HEK293 (cell line): ENCODE data around the gene LYSMD3.

ENCODE experiments used
- GLIS2 ChIP-seq: fragments of 450-650 bp; formaldehyde crosslinking; IDR thresholded peaks from 2 replicates; pipeline ENCODE4 v1.5.1; 2016; ENCODE audit warnings: missing biosample characterization, missing genetic modification characterization
- HOXA7 ChIP-seq: sonication (generic); formaldehyde crosslinking; IDR thresholded peaks from 2 replicates; pipeline ENCODE4 v1.8.1; 2022; ENCODE audit warnings: missing genetic modification reagents, borderline replicate concordance
- KLF8 ChIP-seq: fragments of 450-650 bp; formaldehyde crosslinking; IDR thresholded peaks from 2 replicates; pipeline ENCODE4 v1.5.1; 2016; ENCODE audit warnings: missing biosample characterization, missing genetic modification characterization
- REST ChIP-seq: fragments of 450-650 bp; formaldehyde crosslinking; IDR thresholded peaks from 2 replicates; pipeline ENCODE4 v1.5.1; 2016; ENCODE audit warnings: missing biosample characterization, missing genetic modification characterization
- TRIM28 ChIP-seq: IDR thresholded peaks from 2 replicates; pipeline ENCODE4 v1.6.1; 2011; ENCODE audit warnings: low read length, control low read depth, borderline replicate concordance
- ZEB2 ChIP-seq: fragments of 450-650 bp; formaldehyde crosslinking; IDR thresholded peaks from 2 replicates; pipeline ENCODE4 v1.5.1; 2016; ENCODE audit warnings: missing biosample characterization, missing genetic modification characterization
- ZIC2 ChIP-seq: fragments of 450-650 bp; formaldehyde crosslinking; IDR thresholded peaks from 2 replicates; pipeline ENCODE4 v1.5.1; 2016; ENCODE audit warnings: missing biosample characterization, missing genetic modification characterization
- ZNF10 ChIP-seq: fragments of 450-650 bp; formaldehyde crosslinking; IDR thresholded peaks from 2 replicates; pipeline ENCODE4 v1.5.1; 2017; ENCODE audit warnings: missing biosample characterization, missing genetic modification characterization
- ZNF138 ChIP-seq: fragments of 450-650 bp; formaldehyde crosslinking; IDR thresholded peaks from 2 replicates; pipeline ENCODE4 v1.5.1; 2016; ENCODE audit warnings: missing biosample characterization, missing genetic modification characterization, borderline replicate concordance
- ZNF175 ChIP-seq: fragments of 450-650 bp; formaldehyde crosslinking; IDR thresholded peaks from 2 replicates; pipeline ENCODE4 v1.5.1; 2016; ENCODE audit warnings: missing biosample characterization, missing genetic modification characterization
- ZNF202 ChIP-seq: fragments of 450-650 bp; formaldehyde crosslinking; IDR thresholded peaks from 2 replicates; pipeline ENCODE4 v1.5.1; 2016; ENCODE audit warnings: missing biosample characterization, missing genetic modification characterization, borderline replicate concordance
- ZNF394 ChIP-seq: fragments of 450-650 bp; formaldehyde crosslinking; IDR thresholded peaks from 2 replicates; pipeline ENCODE4 v1.5.1; 2016; ENCODE audit warnings: missing biosample characterization, missing genetic modification characterization, mild to moderate bottlenecking, moderate library complexity, borderline replicate concordance
- ZNF423 ChIP-seq: fragments of 450-650 bp; formaldehyde crosslinking; IDR thresholded peaks from 2 replicates; pipeline ENCODE4 v1.5.1; 2016; ENCODE audit warnings: missing biosample characterization, missing genetic modification characterization
- ZNF501 ChIP-seq: fragments of 450-650 bp; formaldehyde crosslinking; IDR thresholded peaks from 2 replicates; pipeline ENCODE4 v1.5.1; 2016; ENCODE audit warnings: missing biosample characterization, missing genetic modification characterization
- ZNF518A ChIP-seq: fragments of 450-650 bp; formaldehyde crosslinking; conservative IDR thresholded peaks from 2 replicates; pipeline ENCODE4 v1.5.1; 2016; ENCODE audit warnings: low read depth, missing biosample characterization, missing genetic modification characterization
- ZNF558 ChIP-seq: fragments of 450-650 bp; formaldehyde crosslinking; IDR thresholded peaks from 2 replicates; pipeline ENCODE4 v1.5.1; 2016; ENCODE audit warnings: missing biosample characterization, missing genetic modification characterization
- ZNF560 ChIP-seq: fragments of 450-650 bp; formaldehyde crosslinking; IDR thresholded peaks from 2 replicates; pipeline ENCODE4 v1.5.1; 2017; ENCODE audit warnings: missing biosample characterization, missing genetic modification characterization, borderline replicate concordance
- ZNF571 ChIP-seq: fragments of 450-650 bp; formaldehyde crosslinking; IDR thresholded peaks from 2 replicates; pipeline ENCODE4 v1.5.0; 2017; ENCODE audit warnings: missing biosample characterization, missing genetic modification characterization
- ZNF596 ChIP-seq: fragments of 450-650 bp; IDR thresholded peaks from 2 replicates; pipeline ENCODE4 v1.5.0; 2018; ENCODE audit warnings: missing biosample characterization, mild to moderate bottlenecking, missing genetic modification characterization, moderate library complexity
- ZNF623 ChIP-seq: fragments of 450-650 bp; formaldehyde crosslinking; IDR thresholded peaks from 2 replicates; pipeline ENCODE4 v1.5.1; 2016; ENCODE audit warnings: missing biosample characterization, missing genetic modification characterization
- ZNF629 ChIP-seq: fragments of 450-650 bp; formaldehyde crosslinking; IDR thresholded peaks from 2 replicates; pipeline ENCODE4 v1.5.1; 2017; ENCODE audit warnings: missing biosample characterization, missing genetic modification characterization
- ZNF660 ChIP-seq: fragments of 450-650 bp; IDR thresholded peaks from 2 replicates; pipeline ENCODE4 v1.5.1; 2018; ENCODE audit warnings: missing biosample characterization, mild to moderate bottlenecking, missing genetic modification characterization
- ZNF692 ChIP-seq: fragments of 450-650 bp; formaldehyde crosslinking; IDR thresholded peaks from 2 replicates; pipeline ENCODE4 v1.5.1; 2016; ENCODE audit warnings: missing biosample characterization, missing genetic modification characterization
- ZNF777 ChIP-seq: fragments of 450-650 bp; formaldehyde crosslinking; IDR thresholded peaks from 2 replicates; pipeline ENCODE4 v1.5.1; 2017; ENCODE audit warnings: missing biosample characterization, missing genetic modification characterization, borderline replicate concordance
- ZSCAN23 ChIP-seq: fragments of 450-650 bp; formaldehyde crosslinking; IDR thresholded peaks from 2 replicates; pipeline ENCODE4 v1.5.1; 2016; ENCODE audit warnings: missing biosample characterization, missing genetic modification characterization
- TF ChIP-seq, protein P1 (sequence below): fragments of 450-650 bp; formaldehyde crosslinking; IDR thresholded peaks from 2 replicates; pipeline ENCODE4 v1.5.1; 2017; ENCODE audit warnings: missing biosample characterization, missing genetic modification characterization
- TF ChIP-seq, protein P2 (sequence below): fragments of 450-650 bp; formaldehyde crosslinking; IDR thresholded peaks from 2 replicates; pipeline ENCODE4 v1.5.1; 2016; ENCODE audit warnings: missing biosample characterization, missing genetic modification characterization, borderline replicate concordance

LYSMD3 gene

GRCh38 chr5:90547072-90547536 is 17.7 kb upstream of the LYSMD3 start (continued):
- TF ChIP-seq TRIM28 (peak; percentile 87; the same call in 1 of the 2 replicates), ZNF518A (tag by site-specific recombination) (peak; percentile 61), KLF8 (peak; percentile 84), ZNF692 (tag by site-specific recombination) (peak; percentile 56; the same call in 1 of the 2 replicates), ZNF629 (tag by site-specific recombination) (peak; percentile 92), ZNF777 (tag by site-specific recombination) (no peak), ZNF138 (tag by site-specific recombination) (no peak), ZIC2 (peak; percentile 40; the same call in 1 of the 2 replicates), ZNF660 (peak; percentile 67; the same call in 1 of the 2 replicates), ZNF501 (tag by site-specific recombination) (no peak), ZNF202 (no peak), REST (tag by site-specific recombination) (no peak), GLIS2 (tag by site-specific recombination) (no peak), ZNF175 (tag by site-specific recombination) (no peak), ZNF560 (tag by site-specific recombination) (no peak), ZEB2 (tag by site-specific recombination) (peak; percentile 99), ZNF558 (tag by site-specific recombination) (peak; percentile 81; the same call in 1 of the 2 replicates), HOXA7 (CRISPR knock-in tag) (no peak), ZNF571 (tag by site-specific recombination) (no peak), ZNF623 (tag by site-specific recombination) (no peak), ZNF596 (tag by site-specific recombination) (no peak), ZNF423 (no peak), ZNF10 (tag by site-specific recombination) (no peak; the same call in 1 of the 2 replicates), ZNF394 (tag by site-specific recombination) (peak; percentile 21; the same call in 1 of the 2 replicates), ZSCAN23 (tag by site-specific recombination) (0 out of 2 replicates have a peak, but pooled peaks have one; percentile 57)
- TF ChIP-seq, protein P1, sequence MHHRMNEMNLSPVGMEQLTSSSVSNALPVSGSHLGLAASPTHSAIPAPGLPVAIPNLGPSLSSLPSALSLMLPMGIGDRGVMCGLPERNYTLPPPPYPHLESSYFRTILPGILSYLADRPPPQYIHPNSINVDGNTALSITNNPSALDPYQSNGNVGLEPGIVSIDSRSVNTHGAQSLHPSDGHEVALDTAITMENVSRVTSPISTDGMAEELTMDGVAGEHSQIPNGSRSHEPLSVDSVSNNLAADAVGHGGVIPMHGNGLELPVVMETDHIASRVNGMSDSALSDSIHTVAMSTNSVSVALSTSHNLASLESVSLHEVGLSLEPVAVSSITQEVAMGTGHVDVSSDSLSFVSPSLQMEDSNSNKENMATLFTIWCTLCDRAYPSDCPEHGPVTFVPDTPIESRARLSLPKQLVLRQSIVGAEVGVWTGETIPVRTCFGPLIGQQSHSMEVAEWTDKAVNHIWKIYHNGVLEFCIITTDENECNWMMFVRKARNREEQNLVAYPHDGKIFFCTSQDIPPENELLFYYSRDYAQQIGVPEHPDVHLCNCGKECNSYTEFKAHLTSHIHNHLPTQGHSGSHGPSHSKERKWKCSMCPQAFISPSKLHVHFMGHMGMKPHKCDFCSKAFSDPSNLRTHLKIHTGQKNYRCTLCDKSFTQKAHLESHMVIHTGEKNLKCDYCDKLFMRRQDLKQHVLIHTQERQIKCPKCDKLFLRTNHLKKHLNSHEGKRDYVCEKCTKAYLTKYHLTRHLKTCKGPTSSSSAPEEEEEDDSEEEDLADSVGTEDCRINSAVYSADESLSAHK (tag by site-specific recombination) = peak; percentile 77; the same call in 1 of the 2 replicates
- TF ChIP-seq, protein P2, sequence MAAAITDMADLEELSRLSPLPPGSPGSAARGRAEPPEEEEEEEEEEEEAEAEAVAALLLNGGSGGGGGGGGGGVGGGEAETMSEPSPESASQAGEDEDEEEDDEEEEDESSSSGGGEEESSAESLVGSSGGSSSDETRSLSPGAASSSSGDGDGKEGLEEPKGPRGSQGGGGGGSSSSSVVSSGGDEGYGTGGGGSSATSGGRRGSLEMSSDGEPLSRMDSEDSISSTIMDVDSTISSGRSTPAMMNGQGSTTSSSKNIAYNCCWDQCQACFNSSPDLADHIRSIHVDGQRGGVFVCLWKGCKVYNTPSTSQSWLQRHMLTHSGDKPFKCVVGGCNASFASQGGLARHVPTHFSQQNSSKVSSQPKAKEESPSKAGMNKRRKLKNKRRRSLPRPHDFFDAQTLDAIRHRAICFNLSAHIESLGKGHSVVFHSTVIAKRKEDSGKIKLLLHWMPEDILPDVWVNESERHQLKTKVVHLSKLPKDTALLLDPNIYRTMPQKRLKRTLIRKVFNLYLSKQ (tag by site-specific recombination) = no peak
